Peyer's patch (tissue), 4 donors: ENCODE measurements around the gene MVP.

ENCODE experiments used
- POLR2A ChIP-seq, 2 donors: fragments of 450-650 bp; IDR thresholded peaks; one replicate each; pipeline ENCODE4 v1.5.1; 2017; ENCODE audit warnings: antibody characterized with exemption in 2 of 2, mild to moderate bottlenecking in 2 of 2, moderate library complexity in 2 of 2
- TF ChIP-seq, protein P1 (sequence below), 6 experiments: fragments of 450-650 bp in 4 of 6; fragments of 200-600 bp in 2 of 6; sonication (generic) in 1 of 6; IDR thresholded peaks; one replicate each; pipeline ENCODE4 v1.5.1; 2017 to 2019; ENCODE audit warnings: antibody characterized with exemption in 6 of 6, mild to moderate bottlenecking in 3 of 6, moderate library complexity in 1 of 6

DNA sequence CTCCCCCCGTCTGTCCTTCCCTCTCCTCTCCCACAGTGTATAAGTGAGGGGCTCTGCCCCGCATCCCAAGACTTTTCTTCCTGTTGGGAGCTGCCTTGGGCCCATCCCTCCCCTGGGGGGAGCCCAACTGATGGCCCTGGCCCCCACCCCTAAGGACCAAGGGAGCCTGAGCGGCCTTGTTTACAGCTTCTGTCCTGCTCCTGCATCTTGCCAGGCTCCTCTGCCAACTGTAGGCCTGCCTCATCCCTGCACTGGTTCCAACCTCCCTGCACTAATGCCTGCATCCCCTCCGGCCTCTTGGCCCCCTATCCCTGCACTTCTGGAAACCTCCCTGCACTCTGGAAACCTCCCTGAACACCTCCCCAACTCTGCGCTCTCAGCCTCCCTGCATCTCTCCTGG lies 5.7 kb upstream of the MVP start:
- TF ChIP-seq, protein P1, sequence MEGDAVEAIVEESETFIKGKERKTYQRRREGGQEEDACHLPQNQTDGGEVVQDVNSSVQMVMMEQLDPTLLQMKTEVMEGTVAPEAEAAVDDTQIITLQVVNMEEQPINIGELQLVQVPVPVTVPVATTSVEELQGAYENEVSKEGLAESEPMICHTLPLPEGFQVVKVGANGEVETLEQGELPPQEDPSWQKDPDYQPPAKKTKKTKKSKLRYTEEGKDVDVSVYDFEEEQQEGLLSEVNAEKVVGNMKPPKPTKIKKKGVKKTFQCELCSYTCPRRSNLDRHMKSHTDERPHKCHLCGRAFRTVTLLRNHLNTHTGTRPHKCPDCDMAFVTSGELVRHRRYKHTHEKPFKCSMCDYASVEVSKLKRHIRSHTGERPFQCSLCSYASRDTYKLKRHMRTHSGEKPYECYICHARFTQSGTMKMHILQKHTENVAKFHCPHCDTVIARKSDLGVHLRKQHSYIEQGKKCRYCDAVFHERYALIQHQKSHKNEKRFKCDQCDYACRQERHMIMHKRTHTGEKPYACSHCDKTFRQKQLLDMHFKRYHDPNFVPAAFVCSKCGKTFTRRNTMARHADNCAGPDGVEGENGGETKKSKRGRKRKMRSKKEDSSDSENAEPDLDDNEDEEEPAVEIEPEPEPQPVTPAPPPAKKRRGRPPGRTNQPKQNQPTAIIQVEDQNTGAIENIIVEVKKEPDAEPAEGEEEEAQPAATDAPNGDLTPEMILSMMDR (IDR thresholded peaks at IDR 0.05): no peak
- TF ChIP-seq POLR2A (IDR thresholded peaks at IDR 0.05): no peak
